Measurements from ENCODE around the gene STXBP6.

DNA sequence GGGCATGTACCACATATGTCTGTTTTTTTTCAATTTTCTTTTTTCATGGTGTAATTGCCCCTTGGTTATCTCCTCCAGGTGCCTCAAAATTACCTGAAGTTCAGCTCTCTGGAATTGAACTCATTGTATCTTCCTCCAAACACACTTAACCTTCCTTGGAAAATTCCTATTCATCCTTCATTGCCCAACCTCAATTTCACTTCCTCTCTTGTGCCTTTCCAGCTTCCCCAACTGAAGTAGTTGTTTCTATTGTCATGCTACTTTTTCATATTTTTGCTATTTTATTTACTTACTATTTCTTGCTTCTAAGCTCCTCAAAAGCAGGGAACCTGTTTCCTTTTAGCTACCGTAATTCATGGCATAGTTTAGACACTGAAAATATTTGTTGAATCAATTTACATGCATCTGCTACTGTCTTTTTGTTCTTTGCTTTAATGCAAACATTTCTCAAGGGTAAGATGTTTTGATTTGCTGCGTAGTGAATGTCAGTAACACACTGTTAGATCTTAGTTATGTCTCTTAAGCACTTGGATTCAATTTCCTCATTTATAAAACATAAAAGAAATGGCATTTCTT lies 37.0 kb upstream of the STXBP6 start:
- TF ChIP-seq POLR2A (IDR thresholded peaks at IDR 0.05) = no peak
- TF ChIP-seq, protein P1, sequence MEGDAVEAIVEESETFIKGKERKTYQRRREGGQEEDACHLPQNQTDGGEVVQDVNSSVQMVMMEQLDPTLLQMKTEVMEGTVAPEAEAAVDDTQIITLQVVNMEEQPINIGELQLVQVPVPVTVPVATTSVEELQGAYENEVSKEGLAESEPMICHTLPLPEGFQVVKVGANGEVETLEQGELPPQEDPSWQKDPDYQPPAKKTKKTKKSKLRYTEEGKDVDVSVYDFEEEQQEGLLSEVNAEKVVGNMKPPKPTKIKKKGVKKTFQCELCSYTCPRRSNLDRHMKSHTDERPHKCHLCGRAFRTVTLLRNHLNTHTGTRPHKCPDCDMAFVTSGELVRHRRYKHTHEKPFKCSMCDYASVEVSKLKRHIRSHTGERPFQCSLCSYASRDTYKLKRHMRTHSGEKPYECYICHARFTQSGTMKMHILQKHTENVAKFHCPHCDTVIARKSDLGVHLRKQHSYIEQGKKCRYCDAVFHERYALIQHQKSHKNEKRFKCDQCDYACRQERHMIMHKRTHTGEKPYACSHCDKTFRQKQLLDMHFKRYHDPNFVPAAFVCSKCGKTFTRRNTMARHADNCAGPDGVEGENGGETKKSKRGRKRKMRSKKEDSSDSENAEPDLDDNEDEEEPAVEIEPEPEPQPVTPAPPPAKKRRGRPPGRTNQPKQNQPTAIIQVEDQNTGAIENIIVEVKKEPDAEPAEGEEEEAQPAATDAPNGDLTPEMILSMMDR (IDR thresholded peaks at IDR 0.05) = no peak

Data from body of pancreas (tissue), 4 donors.